ENCODE results near the gene LHFPL2. TPM values are rescaled to one million over a fixed set of nuclear protein-coding genes. Genes with fewer than 3 reads are reported as not detected.

Gene LHFPL2
- total RNA-seq, 1 experiment from 2014 or later = 17.9 TPM

DNA sequence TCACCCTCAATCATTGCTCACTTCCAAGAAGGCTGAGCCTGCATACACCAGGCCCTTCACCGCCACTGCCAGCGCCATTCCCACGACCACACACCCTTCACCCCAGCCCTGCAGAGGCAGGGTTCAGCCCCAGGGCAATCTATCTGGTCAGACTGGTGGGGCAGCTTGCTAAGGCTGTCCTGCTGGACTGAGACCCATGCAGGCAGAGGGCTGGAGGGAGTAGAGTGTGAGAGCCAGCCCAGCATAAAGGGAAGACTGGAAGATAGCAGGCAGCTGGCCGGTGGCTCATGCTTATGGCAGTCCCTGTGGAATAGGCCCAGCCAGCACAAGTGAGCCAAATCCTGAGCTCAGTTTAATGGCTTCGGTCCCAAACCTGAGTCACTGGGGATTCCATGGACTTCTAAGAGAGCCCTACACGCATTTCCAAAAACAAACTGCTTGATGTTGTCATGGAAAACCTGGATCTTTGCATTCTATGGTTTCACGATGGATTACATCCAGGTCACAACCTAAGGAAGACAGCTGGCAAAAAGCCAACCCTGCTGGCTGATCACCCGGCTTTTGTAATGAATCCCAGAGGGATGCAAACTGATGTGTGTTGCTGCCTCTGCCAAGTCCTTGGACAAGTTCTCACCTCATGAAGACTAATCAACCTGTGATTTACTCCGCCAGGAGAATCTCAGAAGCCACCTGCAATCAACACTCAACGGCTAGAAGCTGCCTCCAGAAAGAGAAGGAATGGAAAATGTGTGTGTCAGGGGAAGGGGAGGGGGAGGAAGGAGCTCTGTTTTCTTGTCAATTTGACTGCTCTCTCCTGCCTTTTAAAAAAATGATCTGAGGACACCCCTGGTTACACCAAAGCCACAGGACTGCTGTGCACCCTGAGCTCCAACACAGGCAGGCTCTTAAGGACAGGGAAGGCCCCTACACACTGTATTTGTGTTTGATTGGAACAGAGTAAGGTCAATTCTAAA is 143.6 kb downstream of the LHFPL2 start:
- H3K9me2 ChIP-seq (ENCODE audit: insufficient read depth) = no peaks in the 10 kb centered on the region
- no peaks in the 10 kb centered on the region for H4K20me1 ChIP-seq (ENCODE audit: insufficient read depth)
- no TSS peak for BruUV-seq (replicated peaks)
- H2AFZ ChIP-seq (ENCODE audit: low read depth, low read length, poor library complexity, severe bottlenecking) = no peak overlapping the region
- peak overlapping the region; percentile 9; the same call in 1 of the 2 replicates for H3K27ac ChIP-seq (ENCODE audit: low read depth, low read length)
- H3K4me3 ChIP-seq (replicated peaks in 1 of 2; ENCODE audit: low read depth in 1 of 2, low read length in 2 of 2) = no peak overlapping the region
- POLR2A ChIA-PET = no interaction called here
- DNase-seq (ENCODE audit: low read depth, low spot score) = peak; percentile 38
- no peaks in the 10 kb centered on the region; the same call in 1 of the 2 replicates for H3K79me2 ChIP-seq (ENCODE audit: insufficient read depth, low read length)
- H3K4me1 ChIP-seq (ENCODE audit: control insufficient read depth in 1 of 2, insufficient read depth in 2 of 2, low read length in 2 of 2) = peaks cover 14 to 24% of the 10 kb centered on the region in 2 experiments; a peak in 3 of 4 replicates
- 0 out of 2 replicates have a peak overlapping the region, but pooled peaks have one; percentile 15 for H3K9ac ChIP-seq (ENCODE audit: low read length)
- no peaks in the 10 kb centered on the region for H3K27me3 ChIP-seq (ENCODE audit: insufficient read depth, low read length)
- CTCF ChIA-PET = interaction anchor here (0.9 kb wide), 1 partner anchor 461 kb away, joined by 3 read pairs; no protein-coding TSS in a partner anchor
- ATAC-seq = peak; percentile 84
- intact Hi-C loops (cut with micrococcal nuclease) = no loop called here
- H3K36me3 ChIP-seq (ENCODE audit: control insufficient read depth in 1 of 2, insufficient read depth in 2 of 2, low read length in 2 of 2) = no peaks in the 10 kb centered on the region
- RAD21 ChIA-PET (ENCODE audit: low non-redundant PET in 1 of 2, low total read pairs in 2 of 2, uncharacterized antibody in 2 of 2, unreplicated experiment in 2 of 2) = no interaction called here
- no peaks in the 10 kb centered on the region for H3K9me3 ChIP-seq (ENCODE audit: control insufficient read depth in 1 of 2, insufficient read depth in 1 of 2, low read depth in 1 of 2, low read length in 2 of 2)
- peak overlapping the region; percentile 61 for H3K4me2 ChIP-seq (ENCODE audit: low read length)
- TF ChIP-seq POLR2AphosphoS5 (IDR thresholded peaks at IDR 0.05; ENCODE audit: low read depth, low read length) (no peak), EZH2phosphoT487 (IDR thresholded peaks at IDR 0.05; ENCODE audit: borderline replicate concordance) (no peak), SRF (IDR thresholded peaks at IDR 0.05; ENCODE audit: low read depth) (no peak), EZH2 (IDR thresholded peaks at IDR 0.05) (no peak), ELF1 (IDR thresholded peaks at IDR 0.05; ENCODE audit: borderline replicate concordance, low read depth) (no peak), TCF7L2 (IDR thresholded peaks at IDR 0.05; ENCODE audit: borderline replicate concordance, extremely low read depth, insufficient read depth, insufficient read length) (no peak), YY1 (IDR thresholded peaks at IDR 0.05; ENCODE audit: extremely low read depth, insufficient replicate concordance, low read depth, low read length) (no peak), ZFX (IDR thresholded peaks at IDR 0.05) (no peak), RAD21 (IDR thresholded peaks at IDR 0.05; ENCODE audit: low read depth) (no peak; the same call in 1 of the 2 replicates), POLR2A (IDR thresholded peaks at IDR 0.05; ENCODE audit: borderline replicate concordance, extremely low read depth, insufficient read depth, insufficient read length) (no peak), SP1 (IDR thresholded peaks at IDR 0.05; ENCODE audit: low read depth) (peak; percentile 69), JUND (IDR thresholded peaks at IDR 0.05) (peak; percentile 22; the same call in 1 of the 2 replicates), EGR1 (IDR thresholded peaks at IDR 0.05; ENCODE audit: low read depth) (no peak), ZNF274 (IDR thresholded peaks at IDR 0.05; ENCODE audit: low read depth, low read length) (no peak), CBX3 (IDR thresholded peaks at IDR 0.05; ENCODE audit: low read depth) (peak; percentile 53), FOSL1 (IDR thresholded peaks at IDR 0.05; ENCODE audit: low read depth) (no peak; the same call in 1 of the 2 replicates), SIN3A (IDR thresholded peaks at IDR 0.05; ENCODE audit: low read depth) (no peak)
- TF ChIP-seq, protein P1, sequence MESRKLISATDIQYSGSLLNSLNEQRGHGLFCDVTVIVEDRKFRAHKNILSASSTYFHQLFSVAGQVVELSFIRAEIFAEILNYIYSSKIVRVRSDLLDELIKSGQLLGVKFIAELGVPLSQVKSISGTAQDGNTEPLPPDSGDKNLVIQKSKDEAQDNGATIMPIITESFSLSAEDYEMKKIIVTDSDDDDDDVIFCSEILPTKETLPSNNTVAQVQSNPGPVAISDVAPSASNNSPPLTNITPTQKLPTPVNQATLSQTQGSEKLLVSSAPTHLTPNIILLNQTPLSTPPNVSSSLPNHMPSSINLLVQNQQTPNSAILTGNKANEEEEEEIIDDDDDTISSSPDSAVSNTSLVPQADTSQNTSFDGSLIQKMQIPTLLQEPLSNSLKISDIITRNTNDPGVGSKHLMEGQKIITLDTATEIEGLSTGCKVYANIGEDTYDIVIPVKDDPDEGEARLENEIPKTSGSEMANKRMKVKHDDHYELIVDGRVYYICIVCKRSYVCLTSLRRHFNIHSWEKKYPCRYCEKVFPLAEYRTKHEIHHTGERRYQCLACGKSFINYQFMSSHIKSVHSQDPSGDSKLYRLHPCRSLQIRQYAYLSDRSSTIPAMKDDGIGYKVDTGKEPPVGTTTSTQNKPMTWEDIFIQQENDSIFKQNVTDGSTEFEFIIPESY (IDR thresholded peaks at IDR 0.05; ENCODE audit: extremely low read depth, insufficient replicate concordance, low read length) = peak; percentile 23
- TF ChIP-seq, protein P2, sequence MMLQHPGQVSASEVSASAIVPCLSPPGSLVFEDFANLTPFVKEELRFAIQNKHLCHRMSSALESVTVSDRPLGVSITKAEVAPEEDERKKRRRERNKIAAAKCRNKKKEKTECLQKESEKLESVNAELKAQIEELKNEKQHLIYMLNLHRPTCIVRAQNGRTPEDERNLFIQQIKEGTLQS (IDR thresholded peaks at IDR 0.05) = no peak
- TF ChIP-seq, protein P3, sequence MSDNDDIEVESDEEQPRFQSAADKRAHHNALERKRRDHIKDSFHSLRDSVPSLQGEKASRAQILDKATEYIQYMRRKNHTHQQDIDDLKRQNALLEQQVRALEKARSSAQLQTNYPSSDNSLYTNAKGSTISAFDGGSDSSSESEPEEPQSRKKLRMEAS (IDR thresholded peaks at IDR 0.05) = no peak
- TF ChIP-seq, protein P4, sequence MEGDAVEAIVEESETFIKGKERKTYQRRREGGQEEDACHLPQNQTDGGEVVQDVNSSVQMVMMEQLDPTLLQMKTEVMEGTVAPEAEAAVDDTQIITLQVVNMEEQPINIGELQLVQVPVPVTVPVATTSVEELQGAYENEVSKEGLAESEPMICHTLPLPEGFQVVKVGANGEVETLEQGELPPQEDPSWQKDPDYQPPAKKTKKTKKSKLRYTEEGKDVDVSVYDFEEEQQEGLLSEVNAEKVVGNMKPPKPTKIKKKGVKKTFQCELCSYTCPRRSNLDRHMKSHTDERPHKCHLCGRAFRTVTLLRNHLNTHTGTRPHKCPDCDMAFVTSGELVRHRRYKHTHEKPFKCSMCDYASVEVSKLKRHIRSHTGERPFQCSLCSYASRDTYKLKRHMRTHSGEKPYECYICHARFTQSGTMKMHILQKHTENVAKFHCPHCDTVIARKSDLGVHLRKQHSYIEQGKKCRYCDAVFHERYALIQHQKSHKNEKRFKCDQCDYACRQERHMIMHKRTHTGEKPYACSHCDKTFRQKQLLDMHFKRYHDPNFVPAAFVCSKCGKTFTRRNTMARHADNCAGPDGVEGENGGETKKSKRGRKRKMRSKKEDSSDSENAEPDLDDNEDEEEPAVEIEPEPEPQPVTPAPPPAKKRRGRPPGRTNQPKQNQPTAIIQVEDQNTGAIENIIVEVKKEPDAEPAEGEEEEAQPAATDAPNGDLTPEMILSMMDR (IDR thresholded peaks at IDR 0.05 in 2 of 3, conservative IDR thresholded peaks at IDR 0.05 in 1 of 3; ENCODE audit: borderline replicate concordance in 1 of 3, insufficient read depth in 1 of 3, low read depth in 2 of 3, low read length in 2 of 3) = no peak
